RWPE1 (cell line): Measurements from ENCODE around the gene UBALD2.

ENCODE experiments used
- CTCF ChIA-PET: fragments of 350-600 bp; sonication (Branson Sonifier 250); formaldehyde crosslinking; extraction: SDS; loops from one replicate; lab custom pipeline; 2021; lab: Yijun Ruan, JAX
- POLR2A ChIA-PET: fragments of 400-600 bp; formaldehyde crosslinking; extraction: SDS; loops from one replicate; lab custom pipeline; 2020; ENCODE audit warnings: antibody characterized with exemption; ENCODE audit not compliant: low non-redundant PET; lab: Yijun Ruan, JAX
- DNase-seq: peaks from one replicate; pipeline ENCODE4 v3.0.0; 2012; ENCODE audit warnings: low spot score
- H3K27ac ChIP-seq: fragments of 450-650 bp; 2 replicates; pipeline ENCODE4 v1.5.1; 2017
- CTCF ChIP-seq: fragments of 450-650 bp; conservative IDR thresholded peaks from 2 replicates; pipeline ENCODE4 v1.5.1; 2017; ENCODE audit warnings: low read depth, mild to moderate bottlenecking

The UBALD2 gene

DNA sequence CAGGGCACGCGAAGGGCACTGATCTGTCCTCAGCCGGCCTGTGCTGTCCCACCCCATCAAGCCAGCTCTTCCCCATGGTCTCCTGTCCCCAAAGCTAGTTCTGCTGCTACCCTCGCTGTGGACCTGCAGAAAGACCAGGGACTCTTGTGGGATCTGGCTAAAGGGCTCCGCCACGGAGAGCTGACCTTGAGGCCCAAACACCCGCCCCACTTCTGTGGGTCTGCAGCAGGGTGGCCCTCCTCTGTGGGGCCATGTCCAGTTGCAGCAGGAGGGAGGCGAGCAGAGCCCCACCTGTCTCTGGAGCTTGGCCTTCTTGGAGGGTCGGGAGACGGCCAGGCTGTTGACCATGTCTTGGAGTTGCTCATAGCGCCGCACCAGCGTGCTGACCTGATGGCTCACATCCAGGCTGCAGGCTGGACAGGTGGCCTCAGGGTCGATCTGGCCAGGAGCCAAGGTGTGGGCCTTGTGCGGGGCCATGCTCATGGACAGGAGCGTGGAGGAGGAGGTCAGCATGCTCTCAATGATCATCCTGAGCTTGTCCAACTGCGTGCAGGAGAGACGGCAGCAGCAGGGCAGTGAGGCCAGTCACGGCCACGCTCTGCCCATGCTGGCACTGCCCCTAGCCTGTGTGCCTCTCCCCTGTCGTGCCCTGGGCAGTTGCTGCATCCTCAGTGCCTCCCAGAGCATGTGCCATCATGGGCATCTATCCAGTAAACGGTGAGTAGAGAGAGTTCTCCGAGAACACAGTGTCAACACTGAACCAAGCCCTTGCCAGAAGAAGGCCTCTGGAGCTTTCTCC lies 16.6 kb downstream of the UBALD2 start:
- ChIA-PET POLR2A (no interaction called here), CTCF (interaction anchor here (0.8 kb wide), 1 partner anchor 100 kb away, joined by 3 read pairs; no protein-coding TSS in a partner anchor)
- DNase-seq = no peak
- H3K27ac ChIP-seq = no peak overlapping the region
- no peak for TF ChIP-seq CTCF

DNA sequence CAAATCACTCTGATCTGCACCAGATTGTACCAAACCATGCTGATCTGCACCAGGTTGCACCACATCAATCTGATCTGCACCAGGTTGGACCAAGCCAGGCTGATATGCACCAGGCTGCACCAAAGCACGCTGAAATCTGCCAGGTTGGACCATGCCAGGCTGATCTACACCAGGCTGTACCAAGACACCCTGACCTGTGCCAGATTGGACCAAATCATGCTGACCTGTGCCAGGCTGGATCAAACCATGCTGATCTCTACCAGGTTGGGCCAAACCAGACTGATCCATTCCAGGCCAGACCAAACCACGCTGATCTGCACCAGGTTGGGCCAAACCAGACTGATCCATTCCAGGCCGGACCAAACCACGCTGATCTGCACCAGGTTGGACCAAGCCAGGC lies 27.4 kb downstream of the UBALD2 start:
- CTCF ChIA-PET = no interaction called here
- POLR2A ChIA-PET = no interaction called here
- DNase-seq = no peak
- H3K27ac ChIP-seq = no peak overlapping the region
- no peak for TF ChIP-seq CTCF

DNA sequence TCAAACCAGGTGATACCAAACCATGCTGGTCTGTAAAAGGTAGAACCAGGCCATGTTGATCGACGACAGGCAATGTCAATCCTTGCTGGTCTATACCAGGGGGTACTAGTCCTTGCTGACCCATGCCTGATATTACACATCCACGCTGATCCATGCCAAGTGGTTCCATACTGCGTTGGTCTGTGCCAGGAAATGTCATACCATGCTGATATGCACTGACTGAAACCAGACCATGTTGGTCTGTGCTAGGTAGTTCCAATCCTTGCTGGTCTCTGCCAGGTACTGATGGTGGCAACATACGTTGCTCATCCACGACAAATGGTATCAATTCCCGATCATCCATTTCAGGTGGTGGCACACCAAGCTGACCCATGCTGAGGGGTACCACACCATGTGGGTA lies 28.0 kb downstream of the UBALD2 start:
- ChIA-PET POLR2A (no interaction called here), CTCF (no interaction called here)
- no peak for TF ChIP-seq CTCF
- H3K27ac ChIP-seq = no peak overlapping the region
- DNase-seq = no peak

GRCh38 chr17:76296186-76296585 lies 31.0 kb downstream of the UBALD2 start:
- ChIA-PET CTCF (interaction anchor here (0.6 to 1.0 kb wide), 2 partner anchors 17 to 24 kb away, joined by 3 to 5 read pairs; no protein-coding TSS in a partner anchor), POLR2A (no interaction called here)
- H3K27ac ChIP-seq = no peak overlapping the region
- DNase-seq = no peak
- TF ChIP-seq CTCF = no peak

DNA sequence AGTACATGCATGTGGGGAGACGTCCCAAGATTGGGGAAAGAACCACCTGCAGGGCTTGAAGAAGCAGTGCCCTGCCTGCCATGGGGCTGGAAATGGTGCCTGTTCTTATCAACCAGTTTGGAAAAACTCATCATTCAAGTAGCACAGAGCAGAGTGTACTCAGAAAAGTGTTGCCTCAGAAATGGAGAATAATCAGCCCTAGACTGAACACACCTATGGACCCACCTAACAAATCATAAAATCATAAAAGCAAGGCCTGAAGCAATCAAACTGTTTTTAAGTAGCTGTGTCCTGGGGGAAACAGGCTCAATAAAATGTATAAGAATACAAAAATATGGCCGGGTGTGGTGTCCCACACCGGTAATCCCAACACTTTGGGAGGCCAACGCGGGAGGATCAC lies 31.7 kb downstream of the UBALD2 start:
- DNase-seq = no peak
- TF ChIP-seq CTCF = no peak
- CTCF ChIA-PET = no interaction called here
- POLR2A ChIA-PET = no interaction called here
- no peak overlapping the region for H3K27ac ChIP-seq

DNA sequence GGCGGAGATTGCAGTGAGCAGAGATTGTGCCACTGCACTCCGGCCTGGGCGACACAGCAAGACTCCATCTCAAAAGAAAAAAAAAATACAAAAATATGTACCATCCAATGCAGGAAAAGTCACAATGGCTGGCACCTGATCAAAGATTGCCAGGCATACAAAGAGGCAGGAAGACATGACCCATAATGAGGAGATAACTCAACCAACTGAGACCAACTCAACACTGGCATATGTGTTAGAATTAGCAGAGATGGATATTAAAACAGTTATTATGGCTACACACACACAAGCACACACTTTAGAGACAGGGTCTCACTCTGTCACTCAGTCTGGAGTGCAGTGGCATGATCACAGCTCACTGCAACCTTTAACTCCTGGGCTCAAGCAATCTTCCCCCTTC lies 32.3 kb downstream of the UBALD2 start:
- DNase-seq = no peak
- POLR2A ChIA-PET = no interaction called here
- TF ChIP-seq CTCF = no peak
- CTCF ChIA-PET = interaction anchor here (0.6 kb wide), 2 partner anchors 198 to 514 kb away, joined by 3 to 4 read pairs; no protein-coding TSS in a partner anchor
- H3K27ac ChIP-seq = no peak overlapping the region
